IMR-90 (cell line): ENCODE data around the gene MTHFS. TPM values are rescaled to one million over a fixed set of nuclear protein-coding genes. Genes with fewer than 3 reads are reported as not detected.

Source experiments
- ATAC-seq: fragments of 200-7000 bp; cut with Tn5 transposase; 2 replicates; pipeline ENCODE4 v1.9.1; 2020; ENCODE audit warnings: low read depth, mild to moderate bottlenecking, moderate library complexity
- BruUV-seq: library from RNA; stranded (reverse); fragments of 400-500 nt; replicated peaks from 2 replicates; lab custom pipeline; 2021; lab: Mats Ljungman, UMichigan
- CTCF ChIA-PET: fragments of 300-600 bp; formaldehyde crosslinking; extraction: SDS; loops from one replicate; lab custom pipeline; 2021; ENCODE audit warnings: antibody characterized with exemption; lab: Yijun Ruan, JAX
- POLR2A ChIA-PET: fragments of 300-600 bp; sonication (Branson Sonifier 250); formaldehyde crosslinking; loops from one replicate; lab custom pipeline; 2022; ENCODE audit warnings: antibody characterized with exemption; ENCODE audit not compliant: unreplicated experiment; lab: Charles Lee
- DNase-seq: peaks from one replicate; pipeline ENCODE4 v3.0.0; 2013
- H2AFZ ChIP-seq: replicated peaks from 2 replicates; pipeline ENCODE3; 2013; ENCODE audit warnings: low read length, mild to moderate bottlenecking; ENCODE audit not compliant: poor library complexity
- H2AK5ac ChIP-seq: 2 replicates; pipeline ENCODE4 v1.6.1; 2013; ENCODE audit warnings: low read depth, low read length, inconsistent platforms
- H2AK9ac ChIP-seq: replicated peaks from 2 replicates; pipeline ENCODE3; 2013; ENCODE audit warnings: mild to moderate bottlenecking, low read depth, low read length, moderate library complexity; ENCODE audit not compliant: poor library complexity
- H2BK120ac ChIP-seq: 2 replicates; pipeline ENCODE4 v1.6.1; 2013; ENCODE audit warnings: low read depth, low read length, inconsistent platforms
- H2BK15ac ChIP-seq: 3 replicates; pipeline ENCODE4 v1.6.1; 2013; ENCODE audit warnings: low read depth, low read length, inconsistent platforms
- H2BK20ac ChIP-seq: 2 replicates; pipeline ENCODE4 v1.6.1; 2013; ENCODE audit warnings: low read depth, mild to moderate bottlenecking, inconsistent platforms, low read length, moderate library complexity
- H2BK5ac ChIP-seq: 2 replicates; pipeline ENCODE4 v1.6.1; 2013; ENCODE audit warnings: mild to moderate bottlenecking, low read depth, low read length, inconsistent platforms; ENCODE audit not compliant: poor library complexity, severe bottlenecking
- H3K14ac ChIP-seq: replicated peaks from 2 replicates; pipeline ENCODE4 v1.6.1; 2013; ENCODE audit warnings: low read depth, low read length, inconsistent platforms
- H3K18ac ChIP-seq: 2 replicates; pipeline ENCODE4 v1.6.1; 2013; ENCODE audit warnings: low read depth, low read length, control low read depth
- H3K23ac ChIP-seq: 2 replicates; pipeline ENCODE4 v1.6.1; 2013; ENCODE audit warnings: low read depth, low read length, inconsistent platforms
- H3K27ac ChIP-seq: 2 replicates; pipeline ENCODE4 v1.5.1; 2013; ENCODE audit warnings: mild to moderate bottlenecking, control low read depth, low read length; ENCODE audit not compliant: insufficient read depth
- H3K27me3 ChIP-seq: 2 replicates; pipeline ENCODE4 v1.6.1; 2013; ENCODE audit warnings: low read length; ENCODE audit not compliant: control insufficient read depth, insufficient read depth
- H3K36me3 ChIP-seq: 2 replicates; pipeline ENCODE4 v1.6.1; 2013; ENCODE audit warnings: low read length, mixed read lengths; ENCODE audit not compliant: control insufficient read depth, insufficient read depth
- H3K4ac ChIP-seq: 2 replicates; pipeline ENCODE4 v1.6.1; 2013; ENCODE audit warnings: low read depth, low read length, inconsistent platforms
- H3K4me1 ChIP-seq: 2 replicates; pipeline ENCODE4 v1.6.1; 2013; ENCODE audit warnings: low read length, mixed read lengths; ENCODE audit not compliant: control insufficient read depth, insufficient read depth
- H3K4me2 ChIP-seq: 2 replicates; pipeline ENCODE4 v1.6.1; 2013; ENCODE audit warnings: low read depth, mild to moderate bottlenecking, control low read depth, low read length, moderate library complexity
- H3K4me3 ChIP-seq: 2 replicates; pipeline ENCODE4 v1.5.1; 2013; ENCODE audit warnings: low read depth, mild to moderate bottlenecking, control low read depth, low read length, moderate library complexity; ENCODE audit not compliant: insufficient read depth
- H3K56ac ChIP-seq: 2 replicates; pipeline ENCODE4 v1.6.1; 2013; ENCODE audit warnings: low read length, inconsistent platforms; ENCODE audit not compliant: insufficient read depth; ENCODE audit errors: extremely low read depth
- H3K79me1 ChIP-seq, 2 experiments: 2 replicates each; pipeline ENCODE4 v1.6.1; 2013; ENCODE audit warnings: low read length in 2 of 2, inconsistent platforms in 1 of 2, low read depth in 1 of 2
- H3K9ac ChIP-seq: 2 replicates; pipeline ENCODE4 v1.6.1; 2013; ENCODE audit warnings: low read depth, low read length, control low read depth
- H3K9me1 ChIP-seq: 2 replicates; pipeline ENCODE4 v1.6.1; 2013; ENCODE audit warnings: low read length, inconsistent platforms; ENCODE audit not compliant: insufficient read depth
- H3K9me3 ChIP-seq: 2 replicates; pipeline ENCODE4 v1.6.1; 2013; ENCODE audit warnings: low read length; ENCODE audit not compliant: control insufficient read depth, insufficient read depth
- H4K20me1 ChIP-seq: 2 replicates; pipeline ENCODE4 v1.6.1; 2013; ENCODE audit warnings: low read length, inconsistent platforms; ENCODE audit not compliant: insufficient read depth
- H4K5ac ChIP-seq: 2 replicates; pipeline ENCODE4 v1.6.1; 2013; ENCODE audit warnings: mild to moderate bottlenecking, low read depth, low read length, control low read depth
- H4K8ac ChIP-seq, 2 experiments: 2 replicates each; pipeline ENCODE4 v1.6.1; 2013; ENCODE audit warnings: low read depth in 2 of 2, low read length in 2 of 2, control low read depth in 1 of 2, inconsistent platforms in 1 of 2
- H4K91ac ChIP-seq: 2 replicates; pipeline ENCODE4 v1.6.1; 2013; ENCODE audit warnings: low read depth, low read length, inconsistent platforms; ENCODE audit not compliant: insufficient read depth
- CHD1 ChIP-seq: IDR thresholded peaks from 2 replicates; pipeline ENCODE4 v1.6.1; 2012; ENCODE audit warnings: low read depth, low read length, improper control_type of control experiment
- MAFK ChIP-seq: IDR thresholded peaks from 2 replicates; pipeline ENCODE4 v1.6.1; 2012; ENCODE audit warnings: low read depth, low read length, improper control_type of control experiment
- MAZ ChIP-seq: IDR thresholded peaks from 2 replicates; pipeline ENCODE4 v1.6.1; 2012; ENCODE audit warnings: low read depth, mild to moderate bottlenecking, low read length, improper control_type of control experiment, moderate library complexity, borderline replicate concordance
- SMC3 ChIP-seq: fragments of 150-350 bp; IDR thresholded peaks from 2 replicates; pipeline ENCODE4 v1.6.1; 2016; ENCODE audit warnings: low read depth, mild to moderate bottlenecking, antibody characterized with exemption, low read length, moderate library complexity
- WGBS, 2 experiments: methylation state at CpG; one replicate each; pipeline versions ENCODE4 v1.1.5 to v1.1.7; 2013; ENCODE audit warnings: missing lambda C conversion rate in 2 of 2; ENCODE audit not compliant: insufficient read length in 1 of 2; ENCODE audit errors: extremely low coverage in 2 of 2; 5-methylcytosine and 5-hydroxymethylcytosine counted together
- dilution Hi-C: fragments of 300-500 bp; cut with HindIII; formaldehyde crosslinking; loops from one replicate; pipeline ENCODE4 v1.14.3; 2018; ENCODE audit warnings: low sequenced_read_pairs; ENCODE audit not compliant: unreplicated experiment
- in situ Hi-C: fragments of 300-500 bp; cut with MboI; formaldehyde crosslinking; loops from 3 replicates; pipeline ENCODE4 v1.14.3; 2019; ENCODE audit warnings: low sequenced_read_pairs, inconsistent platforms, mixed read lengths
- intact Hi-C: fragments of 100-400 bp; cut with micrococcal nuclease; formaldehyde crosslinking; loops from 2 replicates; pipeline ENCODE4 v1.10.0; 2022
- polyA plus RNA-seq, 3 experiments: library from polyadenylated mRNA; depleted of rRNA; stranded (reverse); fragments of >200 nt; gene quantifications; 2 replicates each; pipeline ENCODE4 v1.2.3, GENCODE V29; 2012; ENCODE audit warnings: low replicate concordance in 1 of 3
- total RNA-seq: library from RNA; depleted of rRNA; stranded (reverse); fragments of >200 nt; gene quantifications from 2 replicates; pipeline ENCODE4 v1.2.3, GENCODE V29; 2012

The MTHFS gene
- total and polyA plus RNA-seq, 2 of the 4 experiments (the other 2 are of a cell fraction): 5.5 to 6.3 TPM

DNA sequence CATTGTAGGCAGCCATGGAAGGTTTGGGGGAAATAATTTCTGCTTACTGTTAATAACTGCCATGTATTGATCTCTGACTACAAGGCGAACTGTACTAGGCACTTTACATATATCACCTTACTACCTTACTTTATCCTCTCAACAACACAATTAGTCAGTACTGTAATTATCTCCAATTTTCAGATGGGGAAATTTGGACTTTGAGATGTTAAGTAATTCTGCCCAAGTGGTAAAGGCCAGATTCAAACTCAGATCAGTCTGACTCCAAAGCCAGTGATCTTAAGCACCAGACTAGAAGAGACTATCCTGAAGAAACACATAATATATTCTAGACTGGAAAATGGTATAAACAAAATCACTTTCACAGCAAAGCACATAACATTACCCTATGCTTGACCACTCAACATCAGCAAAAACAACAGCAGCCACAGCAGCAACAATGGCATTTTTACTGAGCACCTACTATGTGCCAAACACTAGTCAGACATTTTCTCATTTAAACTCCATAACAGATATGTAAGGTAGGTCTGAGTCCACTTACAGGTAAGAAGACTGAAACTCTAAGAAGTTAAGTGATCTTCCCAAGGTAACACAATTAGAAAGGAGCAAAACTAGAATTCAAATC, 13.1 kb downstream of the MTHFS start:
- Histone ChIP-seq H4K8ac (no peak overlapping the region), H2AK9ac (no peak overlapping the region), H3K23ac (no peak overlapping the region), H2BK20ac (no peak overlapping the region), H2AK5ac (no peak overlapping the region), H3K79me1 (0 out of 4 replicates have a peak, but pooled peaks cover 0 to 3% of the 10 kb centered on the region in 2 experiments), H3K9ac (no peak overlapping the region), H2BK15ac (no peak overlapping the region), H2AFZ (no peak overlapping the region), H3K27me3 (no peaks in the 10 kb centered on the region), H3K4me1 (peaks cover 2% of the 10 kb centered on the region; the same call in 1 of the 2 replicates), H3K14ac (no peak overlapping the region), H3K4ac (no peak overlapping the region), H3K4me3 (no peak overlapping the region), H2BK120ac (no peak overlapping the region), H3K18ac (no peak overlapping the region), H3K36me3 (no peaks in the 10 kb centered on the region; the same call in 1 of the 2 replicates), H4K5ac (no peak overlapping the region), H3K27ac (no peak overlapping the region), H3K4me2 (no peak overlapping the region), H3K9me3 (no peaks in the 10 kb centered on the region; the same call in 1 of the 2 replicates), H3K56ac (no peak overlapping the region), H4K91ac (no peak overlapping the region), H4K20me1 (no peaks in the 10 kb centered on the region), H3K9me1 (peaks cover 6% of the 10 kb centered on the region; the same call in 1 of the 2 replicates), H2BK5ac (no peak overlapping the region)
- ChIA-PET POLR2A (no interaction called here), CTCF (no interaction called here)
- no CpG with 5 or more reads among the region's 1 CpG for WGBS, 2 experiments
- TF ChIP-seq MAZ: no peak
- no peak for TF ChIP-seq MAFK
- TF ChIP-seq CHD1: no peak
- no peak for TF ChIP-seq SMC3
- dilution Hi-C loops: no loop called here
- no peak for DNase-seq
- ATAC-seq: no peak
- intact Hi-C loops: no loop called here
- in situ Hi-C loops: no loop called here
- no TSS peak for BruUV-seq
